Heart left ventricle (tissue), 16 donors: Measurements from ENCODE around the gene PITX2. TPM values are rescaled to one million over a fixed set of nuclear protein-coding genes. Genes with fewer than 3 reads are reported as not detected.

Source experiments
- ATAC-seq, 4 donors: fragments of 200-7000 bp; cut with Tn5 transposase; one replicate each; pipeline ENCODE4 v1.9.1; 2020 to 2022; ENCODE audit warnings: moderate library complexity in 4 of 4, mild to moderate bottlenecking in 3 of 4, moderate number of reproducible peaks in 1 of 4
- DNase-seq, 5 donors: peaks; one replicate each; pipeline ENCODE4 v3.0.0-alpha.2; 2020
- H3K27ac ChIP-seq, 12 donors: fragments of 200-600 bp; sonication (generic) in 4 of 12; one replicate each; pipeline versions ENCODE4 v1.5.0 to v1.8.0; 2016 to 2022; ENCODE audit warnings: mild to moderate bottlenecking in 2 of 12
- H3K27me3 ChIP-seq, 9 donors: fragments of 200-600 bp; sonication (generic) in 2 of 9; one replicate each; pipeline versions ENCODE4 v1.5.1 to v1.8.0; 2016 to 2022; ENCODE audit warnings: mild to moderate bottlenecking in 3 of 9
- H3K36me3 ChIP-seq, 9 donors: fragments of 200-600 bp; sonication (generic) in 2 of 9; one replicate each; pipeline versions ENCODE4 v1.5.0 to v1.8.0; 2018 to 2022; ENCODE audit warnings: mild to moderate bottlenecking in 2 of 9
- H3K4me1 ChIP-seq, 12 donors: fragments of 200-600 bp; sonication (generic) in 4 of 12; one replicate each; pipeline versions ENCODE4 v1.5.0 to v1.8.0; 2016 to 2022; ENCODE audit warnings: mild to moderate bottlenecking in 3 of 12
- H3K4me3 ChIP-seq, 12 donors: fragments of 200-600 bp; sonication (generic) in 4 of 12; one replicate each; pipeline versions ENCODE4 v1.5.0 to v1.8.0; 2017 to 2022; ENCODE audit warnings: mild to moderate bottlenecking in 9 of 12, moderate library complexity in 4 of 12
- H3K9me3 ChIP-seq, 12 donors: fragments of 200-600 bp; sonication (generic) in 4 of 12; one replicate each; pipeline versions ENCODE4 v1.5.0 to v1.8.0; 2016 to 2022; ENCODE audit warnings: mild to moderate bottlenecking in 1 of 12
- POLR2A ChIP-seq, 2 donors: fragments of 450-650 bp; IDR thresholded peaks; one replicate each; pipeline ENCODE4 v1.6.1; 2017; ENCODE audit warnings: antibody characterized with exemption in 2 of 2, mild to moderate bottlenecking in 2 of 2, moderate library complexity in 2 of 2
- WGBS, 4 donors: extraction: QIAGEN DNeasy Blood & Tissue Kit in 2 of 4; methylation state at CpG; one replicate each; pipeline versions ENCODE4 v1.1.5 to v1.1.7; 2013 to 2018; 5-methylcytosine and 5-hydroxymethylcytosine counted together
- intact Hi-C, 10 donors: fragments of 100-400 bp; cut with DNase I; formaldehyde crosslinking; loops; one replicate each; pipeline versions ENCODE4 v1.11.1 to v1.14.2; 2022
- polyA plus RNA-seq, 2 donors: library from polyadenylated mRNA; stranded (reverse); fragments of 200-250 nt; gene quantifications; one replicate each; pipeline ENCODE4 v1.2.3, GENCODE V29; 2013
- total RNA-seq, 9 donors: library from RNA; depleted of rRNA in 2 of 9; stranded (reverse); fragments of >200 nt in 2 of 9; fragmentation: NEBNext Ultra II Directional in 3 of 9; extraction: Animal tissue kit (Norgen Biotek cat#: 25700) in 3 of 9; gene quantifications; one replicate each; pipeline versions ENCODE4 v1.1.0 to v1.2.4, GENCODE V29; 2016 to 2023
- TF ChIP-seq, protein P1 (sequence below), 12 donors: fragments of 200-600 bp; sonication (generic) in 4 of 12; IDR thresholded peaks; one replicate each; pipeline versions ENCODE4 v1.5.0 to v1.8.0; 2018 to 2022; ENCODE audit warnings: antibody characterized with exemption in 12 of 12, mild to moderate bottlenecking in 5 of 12
- donor health status: ischemic (EF 13 %, LVEDD 7.1; RV severe dilation, severe dysfunction).
- donor health status: healthy with polysubstance abuse.
- donor health status: DM: no; HTN: yes; CAD: no.
- donor health status: DM: no; HTN: no; CAD: no.
- donor health status: ischemic (EF 25% LVEDD 6.9; RV normal size, moderate dysfunction).
- donor health status: ischemic (EF 25% LVEDD 5.7; RV mildly dilated, moderate dysfunction).
- donor health status: healthy.
- donor health status: DM: yes; HTN: yes; CAD: no.
- donor health status: ischemic (EF 35%, LVEDD 5.7; RV mildly dilated, moderate dysfunction).
- donor health status: nonischemic (EF 11% LVEDD 7.7; RV severe dilation, severe dysfunction).
- donor health status: DM: yes; HTN: yes; CAD: no.
- donor health status: PGD.
- donor health status: ischemic (EF 29% LVEDD 5.4; RV normal size, mild dysfunction).
- donor health status: nonischemic (EF 23%, LVEDD 6.1; RV moderate dilation, normal function).

The PITX2 gene
- total and polyA plus RNA-seq, 11 donors = 0.17 to 0.94 (median 0.30) TPM; not detected in 5

GRCh38 chr4:110644008-110644407 is 21.1 kb upstream of the PITX2 start:
- TF ChIP-seq, protein P1, sequence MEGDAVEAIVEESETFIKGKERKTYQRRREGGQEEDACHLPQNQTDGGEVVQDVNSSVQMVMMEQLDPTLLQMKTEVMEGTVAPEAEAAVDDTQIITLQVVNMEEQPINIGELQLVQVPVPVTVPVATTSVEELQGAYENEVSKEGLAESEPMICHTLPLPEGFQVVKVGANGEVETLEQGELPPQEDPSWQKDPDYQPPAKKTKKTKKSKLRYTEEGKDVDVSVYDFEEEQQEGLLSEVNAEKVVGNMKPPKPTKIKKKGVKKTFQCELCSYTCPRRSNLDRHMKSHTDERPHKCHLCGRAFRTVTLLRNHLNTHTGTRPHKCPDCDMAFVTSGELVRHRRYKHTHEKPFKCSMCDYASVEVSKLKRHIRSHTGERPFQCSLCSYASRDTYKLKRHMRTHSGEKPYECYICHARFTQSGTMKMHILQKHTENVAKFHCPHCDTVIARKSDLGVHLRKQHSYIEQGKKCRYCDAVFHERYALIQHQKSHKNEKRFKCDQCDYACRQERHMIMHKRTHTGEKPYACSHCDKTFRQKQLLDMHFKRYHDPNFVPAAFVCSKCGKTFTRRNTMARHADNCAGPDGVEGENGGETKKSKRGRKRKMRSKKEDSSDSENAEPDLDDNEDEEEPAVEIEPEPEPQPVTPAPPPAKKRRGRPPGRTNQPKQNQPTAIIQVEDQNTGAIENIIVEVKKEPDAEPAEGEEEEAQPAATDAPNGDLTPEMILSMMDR (IDR thresholded peaks at IDR 0.05) = no peak
- TF ChIP-seq POLR2A (IDR thresholded peaks at IDR 0.05) = no peak

DNA sequence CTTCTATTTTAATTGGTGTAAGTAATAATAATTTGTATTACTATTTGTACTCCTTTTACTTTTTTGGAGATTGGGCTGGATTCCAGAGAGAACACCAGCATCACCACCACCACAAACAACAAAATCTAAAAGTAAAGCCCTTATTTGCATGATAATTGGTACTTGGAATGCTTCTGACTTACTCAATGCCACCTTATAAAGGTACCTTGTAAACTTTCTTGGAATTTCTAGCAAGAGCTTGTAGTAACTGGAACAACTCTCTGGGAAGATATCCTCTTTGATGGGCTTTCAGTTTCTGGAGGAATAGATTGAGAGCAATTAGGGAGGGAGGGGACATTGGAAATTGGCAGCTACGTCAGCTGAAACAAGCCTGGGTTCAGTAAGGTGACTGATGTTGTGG is 20.2 kb upstream of the PITX2 start:
- WGBS, 4 donors = 66 to 83% (median 78%) methylated on average over 1 of the region's 1 CpG
- H3K27ac ChIP-seq = no peak overlapping the region
- H3K4me1 ChIP-seq = no peaks in the 10 kb centered on the region
- no peak for TF ChIP-seq POLR2A (IDR thresholded peaks at IDR 0.05)
- ATAC-seq (no peak), DNase-seq (no peak)
- H3K27me3 ChIP-seq = peaks cover 29 to 91% (median 62%) of the 10 kb centered on the region in 9 donors
- H3K4me3 ChIP-seq = no peak overlapping the region
- H3K36me3 ChIP-seq = no peaks in the 10 kb centered on the region
- H3K9me3 ChIP-seq = no peaks in the 10 kb centered on the region
- intact Hi-C loops = loop anchor here in 1 of 10 donors (10.0 kb wide), 1 partner anchor 832 kb away; no protein-coding TSS in a partner anchor

More at GRCh38 chr4:110644008-110644407, 21.1 kb upstream of the PITX2 start:
- intact Hi-C loops = loop anchor here in 1 of 10 donors (10.0 kb wide), 1 partner anchor 831 kb away; no protein-coding TSS in a partner anchor
- H3K9me3 ChIP-seq = no peaks in the 10 kb centered on the region
- ATAC-seq (no peak), DNase-seq (no peak)
- no peaks in the 10 kb centered on the region for H3K4me1 ChIP-seq
- H3K4me3 ChIP-seq = no peak overlapping the region
- peaks cover 26 to 82% (median 53%) of the 10 kb centered on the region in 9 donors for H3K27me3 ChIP-seq
- 71 to 83% (median 80%) methylated on average over 1 of the region's 1 CpG for WGBS, 4 donors
- H3K36me3 ChIP-seq = no peaks in the 10 kb centered on the region
- no peak overlapping the region for H3K27ac ChIP-seq

DNA sequence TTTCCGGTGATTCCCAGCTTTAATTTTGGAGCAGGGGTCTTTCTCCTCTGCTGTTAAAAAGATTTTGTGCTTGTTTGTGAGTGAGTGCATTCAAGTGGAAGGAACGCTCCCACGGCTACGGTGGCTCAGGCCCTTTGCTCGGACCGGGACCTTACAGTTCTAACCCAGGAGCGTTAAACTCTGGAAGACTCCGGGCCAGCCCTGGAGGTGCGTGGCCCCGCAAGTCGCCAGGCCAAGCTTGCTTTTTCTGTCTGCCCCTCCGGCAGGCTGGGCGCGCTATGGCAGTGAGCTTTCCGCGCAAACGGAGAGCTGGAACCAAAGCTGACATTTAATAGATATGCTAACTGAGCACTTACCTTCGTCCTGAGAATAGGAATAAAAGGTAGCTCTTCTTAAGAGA is 18.3 kb upstream of the PITX2 start:
- Histone ChIP-seq H3K4me3 (no peak overlapping the region), H3K27me3 (peaks cover 46 to 100% (median 80%) of the 10 kb centered on the region in 9 donors), H3K36me3 (no peaks in the 10 kb centered on the region), H3K27ac (no peak overlapping the region), H3K4me1 (peaks cover 0 to 13% (median 5%) of the 10 kb centered on the region in 12 donors), H3K9me3 (no peaks in the 10 kb centered on the region)
- intact Hi-C loops = loop anchor here in 1 of 10 donors (10.0 kb wide), 1 partner anchor 834 kb away; no protein-coding TSS in a partner anchor
- TF ChIP-seq POLR2A (IDR thresholded peaks at IDR 0.05) = no peak
- TF ChIP-seq, protein P1 (IDR thresholded peaks at IDR 0.05) = no peak
- 4 to 15% (median 5%) methylated on average over 18 of the region's 18 CpGs for WGBS, 4 donors
- ATAC-seq = no peak
- DNase-seq = no peak

GRCh38 chr4:110640576-110640975 is 17.7 kb upstream of the PITX2 start:
- Histone ChIP-seq H3K27ac (no peak overlapping the region), H3K4me3 (no peak overlapping the region), H3K27me3 (peaks cover 52 to 100% (median 83%) of the 10 kb centered on the region in 9 donors), H3K36me3 (no peaks in the 10 kb centered on the region), H3K9me3 (no peaks in the 10 kb centered on the region), H3K4me1 (peaks cover 0 to 13% (median 5%) of the 10 kb centered on the region in 12 donors)
- ATAC-seq (no peak), DNase-seq (no peak)
- intact Hi-C loops = loop anchor here in 1 of 10 donors (10.0 kb wide), 1 partner anchor 834 kb away; no protein-coding TSS in a partner anchor
- TF ChIP-seq, protein P1 (IDR thresholded peaks at IDR 0.05) = no peak
- TF ChIP-seq POLR2A (IDR thresholded peaks at IDR 0.05) = no peak
- 9 to 14% (median 11%) methylated on average over 9 of the region's 9 CpGs for WGBS, 4 donors
